Small intestine (tissue), 7 donors: ENCODE results near the gene RALA. TPM values are rescaled to one million over a fixed set of nuclear protein-coding genes. Genes with fewer than 3 reads are reported as not detected.

Experiments used
- DNase-seq, 2 donors: peaks; one replicate each; pipeline versions ENCODE4 v3.0.0 to v3.0.0-alpha.2; 2013
- FAIRE-seq: peaks from 2 replicates; lab custom pipeline; 2012; peaks lifted over from hg19 to GRCh38; lab: Jason Lieb, UNC
- H3K27ac ChIP-seq, 3 donors: one replicate each; pipeline ENCODE4 v1.5.1; 2013; ENCODE audit warnings: low read length in 2 of 3, mild to moderate bottlenecking in 2 of 3, control low read depth in 1 of 3, inconsistent platforms in 1 of 3, low read depth in 1 of 3, moderate library complexity in 1 of 3
- H3K27me3 ChIP-seq, 3 donors: one replicate each; pipeline ENCODE4 v1.6.1; 2013; ENCODE audit warnings: low read length in 3 of 3, inconsistent platforms in 1 of 3; ENCODE audit not compliant: control insufficient read depth in 3 of 3, insufficient read depth in 3 of 3
- H3K36me3 ChIP-seq, 3 donors: one replicate each; pipeline ENCODE4 v1.6.1; 2013; ENCODE audit warnings: low read length in 3 of 3, inconsistent platforms in 1 of 3, low read depth in 1 of 3, mild to moderate bottlenecking in 1 of 3, moderate library complexity in 1 of 3; ENCODE audit not compliant: control insufficient read depth in 3 of 3, insufficient read depth in 2 of 3
- H3K4me1 ChIP-seq, 3 donors: one replicate each; pipeline ENCODE4 v1.6.1; 2013; ENCODE audit warnings: low read length in 2 of 3, inconsistent platforms in 1 of 3, low read depth in 1 of 3, mild to moderate bottlenecking in 1 of 3, moderate library complexity in 1 of 3; ENCODE audit not compliant: control insufficient read depth in 3 of 3, insufficient read depth in 2 of 3
- H3K4me3 ChIP-seq, 3 donors: one replicate each; pipeline ENCODE4 v1.5.1; 2013; ENCODE audit warnings: low read length in 3 of 3, control low read depth in 1 of 3, inconsistent platforms in 1 of 3, low read depth in 1 of 3, mild to moderate bottlenecking in 1 of 3, moderate library complexity in 1 of 3
- H3K9me3 ChIP-seq, 2 donors: one replicate each; pipeline ENCODE4 v1.6.1; 2013; ENCODE audit warnings: low read depth in 1 of 2, low read length in 1 of 2; ENCODE audit not compliant: control insufficient read depth in 2 of 2, insufficient read depth in 1 of 2
- WGBS, 3 donors: extraction: QIAGEN DNeasy Blood & Tissue Kit; methylation state at CpG; one replicate each; pipeline ENCODE4 v1.1.7; 2013; 5-methylcytosine and 5-hydroxymethylcytosine counted together
- polyA plus RNA-seq, 4 donors: library from polyadenylated mRNA; stranded (reverse) in 3 of 4; unstranded in 1 of 4; fragments of 200-250 nt in 3 of 4; fragments of 120-200 nt in 1 of 4; gene quantifications; one replicate each; pipeline versions ENCODE4 v1.2.1 to v1.2.3, GENCODE V29; 2013
- donor health status: healthy with polysubstance abuse.
- donor health status: control.
- donor health status: control.
- donor health status: Bipolar disorder and iron deficiency.
- donor health status: healthy.

RALA gene
- polyA plus RNA-seq, 4 donors: 37.3 to 57.7 (median 49.7) TPM

- Histone ChIP-seq H3K4me3 (no peak overlapping the region), H3K27ac (no peak overlapping the region), H3K9me3 (no peaks in the 10 kb centered on the region), H3K27me3 (no peaks in the 10 kb centered on the region), H3K4me1 (no peaks in the 10 kb centered on the region), H3K36me3 (peaks cover 0 to 23% (median 11%) of the 10 kb centered on the region in 3 donors)
- FAIRE-seq: no peak
- DNase-seq: no peak
- WGBS, 3 donors: 91 to 97% (median 93%) methylated on average over 3 of the region's 3 CpGs
Observed at GRCh38 chr7:39695852-39696586, 72.6 kb downstream of the RALA start.

- no peak overlapping the region for H3K27ac ChIP-seq
- FAIRE-seq (no peak), DNase-seq (no peak)
- H3K4me1 ChIP-seq: no peaks in the 10 kb centered on the region
- H3K4me3 ChIP-seq: no peak overlapping the region
- no peaks in the 10 kb centered on the region for H3K9me3 ChIP-seq
- 77 to 88% (median 86%) methylated on average over 3 of the region's 3 CpGs for WGBS, 3 donors
- H3K27me3 ChIP-seq: no peaks in the 10 kb centered on the region
- peaks cover 0 to 23% (median 14%) of the 10 kb centered on the region in 3 donors for H3K36me3 ChIP-seq
Observed at GRCh38 chr7:39696631-39697030, 73.3 kb downstream of the RALA start.

GRCh38 chr7:39697483-39697882 lies 74.1 kb downstream of the RALA start:
- Histone ChIP-seq H3K9me3 (no peaks in the 10 kb centered on the region), H3K4me3 (no peak overlapping the region), H3K36me3 (peaks cover 0 to 23% (median 14%) of the 10 kb centered on the region in 3 donors), H3K27ac (no peak overlapping the region), H3K27me3 (no peaks in the 10 kb centered on the region), H3K4me1 (no peaks in the 10 kb centered on the region)
- FAIRE-seq (no peak), DNase-seq (no peak)
- 84 to 100% (median 93%) methylated on average over 1 of the region's 1 CpG for WGBS, 3 donors

- Histone ChIP-seq H3K36me3 (peaks cover 0 to 18% (median 14%) of the 10 kb centered on the region in 3 donors), H3K4me1 (no peaks in the 10 kb centered on the region), H3K4me3 (no peak overlapping the region), H3K27ac (no peak overlapping the region), H3K27me3 (no peaks in the 10 kb centered on the region), H3K9me3 (no peaks in the 10 kb centered on the region)
- WGBS, 3 donors: 93 to 95% (median 93%) methylated on average over 2 of the region's 2 CpGs
- FAIRE-seq: no peak
- no peak for DNase-seq
Observed at GRCh38 chr7:39700165-39700564, 76.8 kb downstream of the RALA start.

- FAIRE-seq: no peak
- WGBS, 3 donors: 88 to 93% (median 91%) methylated on average over 8 of the region's 8 CpGs
- DNase-seq: no peak
Observed at GRCh38 chr7:39700932-39701331, 77.6 kb downstream of the RALA start.

GRCh38 chr7:39702133-39702532 lies 78.8 kb downstream of the RALA start:
- Histone ChIP-seq H3K27ac (no peak overlapping the region), H3K4me1 (no peaks in the 10 kb centered on the region), H3K9me3 (no peaks in the 10 kb centered on the region), H3K27me3 (no peaks in the 10 kb centered on the region), H3K4me3 (no peak overlapping the region), H3K36me3 (peaks cover 0 to 11% (median 11%) of the 10 kb centered on the region in 3 donors)
- FAIRE-seq (no peak), DNase-seq (no peak)
- 77 to 80% (median 78%) methylated on average over 4 of the region's 4 CpGs for WGBS, 3 donors

More at GRCh38 chr7:39700932-39701331, 77.6 kb downstream of the RALA start:
- Histone ChIP-seq H3K36me3 (peaks cover 0 to 18% (median 11%) of the 10 kb centered on the region in 3 donors), H3K27ac (no peak overlapping the region), H3K4me1 (no peaks in the 10 kb centered on the region), H3K27me3 (no peaks in the 10 kb centered on the region), H3K4me3 (no peak overlapping the region), H3K9me3 (no peaks in the 10 kb centered on the region)

- 75 to 84% (median 79%) methylated on average over 5 of the region's 5 CpGs for WGBS, 3 donors
- Histone ChIP-seq H3K36me3 (peaks cover 0 to 11% (median 8%) of the 10 kb centered on the region in 3 donors), H3K27me3 (no peaks in the 10 kb centered on the region), H3K9me3 (no peaks in the 10 kb centered on the region), H3K4me3 (no peak overlapping the region), H3K4me1 (no peaks in the 10 kb centered on the region), H3K27ac (no peak overlapping the region)
- DNase-seq (no peak), FAIRE-seq (no peak)
Observed at GRCh38 chr7:39703144-39703543, 79.8 kb downstream of the RALA start.

- 95 to 97% (median 96%) methylated on average over 5 of the region's 5 CpGs for WGBS, 3 donors
- H3K27me3 ChIP-seq: no peaks in the 10 kb centered on the region
- H3K4me1 ChIP-seq: no peaks in the 10 kb centered on the region
- DNase-seq: no peak
- H3K4me3 ChIP-seq: no peak overlapping the region
- H3K9me3 ChIP-seq: peaks cover 0 to 11% of the 10 kb centered on the region in 2 donors
- H3K27ac ChIP-seq: no peak overlapping the region
- FAIRE-seq: no peak
- peaks cover 0 to 4% (median 0%) of the 10 kb centered on the region in 3 donors for H3K36me3 ChIP-seq
Observed at GRCh38 chr7:39709029-39709428, 85.7 kb downstream of the RALA start.
